ENCODE results near the gene GRIK5. TPM values are rescaled to one million over a fixed set of nuclear protein-coding genes. Genes with fewer than 3 reads are reported as not detected.

GRIK5 gene
- total RNA-seq, 1 experiment from 2014 or later: 43.1 TPM

DNA sequence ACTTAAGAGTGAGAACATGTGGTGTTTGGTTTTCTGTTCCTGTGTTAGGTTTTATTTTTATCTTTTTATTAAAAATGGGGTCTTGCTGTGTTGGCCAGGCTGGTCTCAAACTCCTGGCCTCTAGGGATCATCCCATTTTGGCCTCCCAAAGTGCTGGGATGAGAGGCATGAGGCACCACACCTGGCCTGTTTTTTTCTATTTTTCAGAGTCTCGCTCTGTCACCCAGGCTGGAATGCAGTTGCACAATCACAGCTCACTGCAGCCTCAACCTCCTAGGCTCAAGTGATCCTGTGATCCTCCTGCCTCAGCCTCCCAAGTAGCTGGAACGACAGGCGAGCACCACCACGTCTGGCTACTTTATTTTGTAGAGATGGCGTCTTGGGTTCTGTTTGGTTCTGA is 13.5 kb upstream of the GRIK5 start:
- Histone ChIP-seq H4K5ac (ENCODE audit: insufficient read length, low read depth, low read length) (no peak overlapping the region), H2BK20ac (ENCODE audit: low read depth, low read length, poor library complexity, severe bottlenecking) (no peak overlapping the region), H3K4me1 (ENCODE audit: insufficient read depth, low read length) (no peaks in the 10 kb centered on the region), H3K4ac (ENCODE audit: low read depth, low read length) (no peak overlapping the region), H3K23ac (ENCODE audit: insufficient read length, low read depth, low read length) (no peak overlapping the region), H3K27me3 (ENCODE audit: insufficient read depth, low read length) (no peaks in the 10 kb centered on the region), H4K8ac (replicated peaks; ENCODE audit: insufficient read length, low read depth, low read length) (no peak overlapping the region), H3K27ac (ENCODE audit: insufficient read length, low read depth, low read length) (no peak overlapping the region), H3K79me1 (ENCODE audit: insufficient read depth, low read depth, low read length, poor library complexity, severe bottlenecking) (peaks cover 3% of the 10 kb centered on the region), H3K9ac (ENCODE audit: extremely low read depth, insufficient read length, low read length) (no peak overlapping the region), H3K14ac (ENCODE audit: insufficient read depth, low read length) (no peak overlapping the region), H3T11ph (ENCODE audit: low read length) (no peak overlapping the region), H3K79me2 (ENCODE audit: insufficient read depth, low read length) (no peaks in the 10 kb centered on the region; the same call in 1 of the 2 replicates), H4K91ac (ENCODE audit: insufficient read length, low read depth, low read length) (no peak overlapping the region), H2AFZ (ENCODE audit: low read length) (no peak overlapping the region), H3K23me2 (ENCODE audit: insufficient read length, low read depth, low read length, poor library complexity, severe bottlenecking) (no peaks in the 10 kb centered on the region), H3K18ac (ENCODE audit: insufficient read length, low read depth, low read length) (no peak overlapping the region), H3K9me3 (ENCODE audit: control insufficient read depth, low read depth, low read length) (no peaks in the 10 kb centered on the region), H2AK5ac (ENCODE audit: insufficient read length, low read length) (no peak overlapping the region), H2BK15ac (ENCODE audit: low read depth, low read length) (no peak overlapping the region), H3K4me2 (ENCODE audit: insufficient read depth, insufficient read length, low read length) (no peak overlapping the region), H3K56ac (ENCODE audit: insufficient read length, low read depth, low read length) (no peak overlapping the region), H2BK120ac (ENCODE audit: low read depth, low read length, poor library complexity, severe bottlenecking) (no peak overlapping the region), H4K20me1 (ENCODE audit: control insufficient read depth, insufficient read depth, insufficient read length) (no peaks in the 10 kb centered on the region), H2BK12ac (ENCODE audit: insufficient read length, low read depth, low read length) (no peak overlapping the region), H2BK5ac (ENCODE audit: insufficient read length, low read length) (no peak overlapping the region)
- Mint-ChIP-seq H3K27ac (no peak overlapping the region), H3K4me1 (peaks cover 7 to 17% of the 10 kb centered on the region in 2 experiments), H3K4me3 (no peak overlapping the region), H3K9me3 (no peaks in the 10 kb centered on the region), H3K36me3 (ENCODE audit: insufficient read depth in 1 of 3, low read depth in 3 of 3) (peaks cover 27 to 40% (median 35%) of the 10 kb centered on the region in 3 experiments), H3K27me3 (ENCODE audit: low read depth) (no peaks in the 10 kb centered on the region; the same call in 1 of the 2 replicates)
- no CpG with 5 or more reads among the region's 5 CpGs for WGBS (ENCODE audit: extremely low coverage, insufficient read length, low lambda C conversion rate)
- TF ChIP-seq, protein P1, sequence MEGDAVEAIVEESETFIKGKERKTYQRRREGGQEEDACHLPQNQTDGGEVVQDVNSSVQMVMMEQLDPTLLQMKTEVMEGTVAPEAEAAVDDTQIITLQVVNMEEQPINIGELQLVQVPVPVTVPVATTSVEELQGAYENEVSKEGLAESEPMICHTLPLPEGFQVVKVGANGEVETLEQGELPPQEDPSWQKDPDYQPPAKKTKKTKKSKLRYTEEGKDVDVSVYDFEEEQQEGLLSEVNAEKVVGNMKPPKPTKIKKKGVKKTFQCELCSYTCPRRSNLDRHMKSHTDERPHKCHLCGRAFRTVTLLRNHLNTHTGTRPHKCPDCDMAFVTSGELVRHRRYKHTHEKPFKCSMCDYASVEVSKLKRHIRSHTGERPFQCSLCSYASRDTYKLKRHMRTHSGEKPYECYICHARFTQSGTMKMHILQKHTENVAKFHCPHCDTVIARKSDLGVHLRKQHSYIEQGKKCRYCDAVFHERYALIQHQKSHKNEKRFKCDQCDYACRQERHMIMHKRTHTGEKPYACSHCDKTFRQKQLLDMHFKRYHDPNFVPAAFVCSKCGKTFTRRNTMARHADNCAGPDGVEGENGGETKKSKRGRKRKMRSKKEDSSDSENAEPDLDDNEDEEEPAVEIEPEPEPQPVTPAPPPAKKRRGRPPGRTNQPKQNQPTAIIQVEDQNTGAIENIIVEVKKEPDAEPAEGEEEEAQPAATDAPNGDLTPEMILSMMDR (conservative IDR thresholded peaks at IDR 0.05): no peak
- no peak for DNase-seq

Measured in H9 (cell line).